PC-3 (cell line): ENCODE results near the gene PLEKHM2. TPM values are rescaled to one million over a fixed set of nuclear protein-coding genes. Genes with fewer than 3 reads are reported as not detected.

Experiments
- ATAC-seq: fragments of 200-7000 bp; cut with Tn5 transposase; 2 replicates; pipeline ENCODE4 v1.9.1; 2020; ENCODE audit warnings: mild to moderate bottlenecking, moderate library complexity
- BruUV-seq: library from RNA; stranded (reverse); fragments of 400-500 nt; replicated peaks from 2 replicates; lab custom pipeline; 2021; lab: Mats Ljungman, UMichigan
- CTCF ChIA-PET: fragments of 300-600 bp; sonication (Branson Sonifier 250); formaldehyde crosslinking; loops from one replicate; lab custom pipeline; 2022; ENCODE audit warnings: antibody characterized with exemption; lab: Charles Lee
- POLR2A ChIA-PET: fragments of 300-600 bp; sonication (Branson Sonifier 250); formaldehyde crosslinking; loops from one replicate; lab custom pipeline; 2022; ENCODE audit warnings: antibody characterized with exemption; ENCODE audit not compliant: unreplicated experiment; lab: Charles Lee
- DNase-seq: peaks from one replicate; pipeline ENCODE4 v3.0.0-alpha.2; 2015
- H2AFZ ChIP-seq: fragments of 300-600 bp; sonication (generic); 2 replicates; pipeline ENCODE4 v1.6.0; 2016; ENCODE audit warnings: antibody characterized with exemption, low read length
- H3F3A ChIP-seq: fragments of 300-600 bp; sonication (generic); one replicate; pipeline ENCODE4 v1.6.0; 2017; ENCODE audit warnings: antibody characterized with exemption, low read length, control low read depth, mild to moderate bottlenecking; ENCODE audit not compliant: unreplicated experiment
- H3K27ac ChIP-seq: fragments of 300-600 bp; sonication (generic); 2 replicates; pipeline ENCODE4 v1.5.1; 2016; ENCODE audit warnings: mild to moderate bottlenecking, low read length
- H3K27me3 ChIP-seq: fragments of 300-600 bp; sonication (generic); 2 replicates; pipeline ENCODE4 v1.6.1; 2016; ENCODE audit warnings: low read length, mixed read lengths
- H3K36me3 ChIP-seq: fragments of 300-600 bp; sonication (generic); 2 replicates; pipeline ENCODE4 v1.6.1; 2016; ENCODE audit warnings: low read depth, mixed run types, low read length, mixed read lengths
- H3K4me1 ChIP-seq: fragments of 300-600 bp; sonication (generic); 2 replicates; pipeline ENCODE4 v1.5.1; 2016; ENCODE audit warnings: low read length; ENCODE audit not compliant: insufficient read depth
- H3K4me2 ChIP-seq: fragments of 300-600 bp; sonication (generic); 2 replicates; pipeline ENCODE4 v1.6.0; 2016; ENCODE audit warnings: low read length
- H3K4me3 ChIP-seq: fragments of 300-600 bp; sonication (generic); 2 replicates; pipeline ENCODE4 v1.5.1; 2016; ENCODE audit warnings: mild to moderate bottlenecking, low read length, mixed read lengths
- H3K79me2 ChIP-seq: fragments of 300-600 bp; sonication (generic); 2 replicates; pipeline ENCODE4 v1.6.1; 2017; ENCODE audit warnings: low read length, mixed read lengths
- H3K9ac ChIP-seq: fragments of 300-600 bp; sonication (generic); 2 replicates; pipeline ENCODE4 v1.6.0; 2016; ENCODE audit warnings: mild to moderate bottlenecking, low read length
- H3K9me2 ChIP-seq: fragments of 300-600 bp; sonication (generic); replicated peaks from 2 replicates; pipeline ENCODE4 v1.6.1; 2016; ENCODE audit warnings: mixed run types, low read length, mixed read lengths
- H3K9me3 ChIP-seq: fragments of 300-600 bp; sonication (generic); 2 replicates; pipeline ENCODE4 v1.6.1; 2016; ENCODE audit warnings: low read length, mixed read lengths
- H4K20me1 ChIP-seq: fragments of 300-600 bp; sonication (generic); 2 replicates; pipeline ENCODE4 v1.6.1; 2016; ENCODE audit warnings: low read length, mixed read lengths
- EZH2 ChIP-seq: fragments of 300-600 bp; sonication (generic); IDR thresholded peaks from one replicate; pipeline ENCODE4 v1.6.1; 2017; ENCODE audit warnings: antibody characterized with exemption, mild to moderate bottlenecking, low read length; ENCODE audit not compliant: unreplicated experiment
- EZH2phosphoT487 ChIP-seq: fragments of 300-600 bp; sonication (generic); IDR thresholded peaks from 2 replicates; pipeline ENCODE4 v1.6.1; 2018; ENCODE audit warnings: mild to moderate bottlenecking, antibody characterized with exemption, low read length, borderline replicate concordance
- intact Hi-C: fragments of 100-400 bp; cut with micrococcal nuclease; formaldehyde crosslinking; loops from 2 replicates; pipeline ENCODE4 v1.9.0; 2023
- total RNA-seq: library from RNA; depleted of rRNA; stranded (reverse); fragments of >200 nt; gene quantifications from 2 replicates; pipeline ENCODE4 v1.2.3, GENCODE V29; 2014
- TF ChIP-seq, protein P1 (sequence below): fragments of 300-600 bp; sonication (generic); conservative IDR thresholded peaks from 2 replicates; pipeline ENCODE4 v1.5.1; 2017; ENCODE audit warnings: antibody characterized with exemption, low read depth, mild to moderate bottlenecking, low read length

The PLEKHM2 gene
- total RNA-seq, 1 experiment from 2014 or later = 31.3 TPM

GRCh38 chr1:15728937-15729657, 45.0 kb downstream of the PLEKHM2 start:
- H4K20me1 ChIP-seq = no peaks in the 10 kb centered on the region
- intact Hi-C loops = no loop called here
- no peaks in the 10 kb centered on the region for H3K4me1 ChIP-seq
- no peak overlapping the region for H3K4me3 ChIP-seq
- CTCF ChIA-PET = no interaction called here
- no peaks in the 10 kb centered on the region for H3F3A ChIP-seq
- POLR2A ChIA-PET = no interaction called here
- no peak for DNase-seq
- no peak for TF ChIP-seq EZH2phosphoT487
- TF ChIP-seq EZH2 = no peak
- H3K9me2 ChIP-seq = no peaks in the 10 kb centered on the region
- no peaks in the 10 kb centered on the region for H3K79me2 ChIP-seq
- H3K27ac ChIP-seq = no peak overlapping the region
- H3K4me2 ChIP-seq = no peak overlapping the region
- no peaks in the 10 kb centered on the region for H3K9me3 ChIP-seq
- no peak overlapping the region for H2AFZ ChIP-seq
- H3K9ac ChIP-seq = no peak overlapping the region
- H3K36me3 ChIP-seq = 0 out of 2 replicates have a peak, but pooled peaks cover 3% of the 10 kb centered on the region
- no TSS peak for BruUV-seq
- no peaks in the 10 kb centered on the region for H3K27me3 ChIP-seq
- ATAC-seq = no peak

- H3K4me2 ChIP-seq = no peak overlapping the region
- H3K4me3 ChIP-seq = no peak overlapping the region
- H3K9ac ChIP-seq = no peak overlapping the region
- POLR2A ChIA-PET = no interaction called here
- no peaks in the 10 kb centered on the region for H3K27me3 ChIP-seq
- CTCF ChIA-PET = no interaction called here
- H3K36me3 ChIP-seq = 0 out of 2 replicates have a peak, but pooled peaks cover 3% of the 10 kb centered on the region
- H3K9me3 ChIP-seq = no peaks in the 10 kb centered on the region
- no peaks in the 10 kb centered on the region for H4K20me1 ChIP-seq
- intact Hi-C loops = no loop called here
- no peak overlapping the region for H3K27ac ChIP-seq
- no peak for ATAC-seq
- H2AFZ ChIP-seq = no peak overlapping the region
- no peak for DNase-seq
- H3K9me2 ChIP-seq = no peaks in the 10 kb centered on the region
- H3K4me1 ChIP-seq = no peaks in the 10 kb centered on the region
- H3K79me2 ChIP-seq = no peaks in the 10 kb centered on the region
- no TSS peak for BruUV-seq
- no peaks in the 10 kb centered on the region for H3F3A ChIP-seq
- TF ChIP-seq EZH2 (no peak), EZH2phosphoT487 (no peak)
- TF ChIP-seq, protein P1, sequence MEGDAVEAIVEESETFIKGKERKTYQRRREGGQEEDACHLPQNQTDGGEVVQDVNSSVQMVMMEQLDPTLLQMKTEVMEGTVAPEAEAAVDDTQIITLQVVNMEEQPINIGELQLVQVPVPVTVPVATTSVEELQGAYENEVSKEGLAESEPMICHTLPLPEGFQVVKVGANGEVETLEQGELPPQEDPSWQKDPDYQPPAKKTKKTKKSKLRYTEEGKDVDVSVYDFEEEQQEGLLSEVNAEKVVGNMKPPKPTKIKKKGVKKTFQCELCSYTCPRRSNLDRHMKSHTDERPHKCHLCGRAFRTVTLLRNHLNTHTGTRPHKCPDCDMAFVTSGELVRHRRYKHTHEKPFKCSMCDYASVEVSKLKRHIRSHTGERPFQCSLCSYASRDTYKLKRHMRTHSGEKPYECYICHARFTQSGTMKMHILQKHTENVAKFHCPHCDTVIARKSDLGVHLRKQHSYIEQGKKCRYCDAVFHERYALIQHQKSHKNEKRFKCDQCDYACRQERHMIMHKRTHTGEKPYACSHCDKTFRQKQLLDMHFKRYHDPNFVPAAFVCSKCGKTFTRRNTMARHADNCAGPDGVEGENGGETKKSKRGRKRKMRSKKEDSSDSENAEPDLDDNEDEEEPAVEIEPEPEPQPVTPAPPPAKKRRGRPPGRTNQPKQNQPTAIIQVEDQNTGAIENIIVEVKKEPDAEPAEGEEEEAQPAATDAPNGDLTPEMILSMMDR = no peak
Measured at GRCh38 chr1:15730423-15730822, 46.3 kb downstream of the PLEKHM2 start.

GRCh38 chr1:15730936-15731335, 46.8 kb downstream of the PLEKHM2 start:
- POLR2A ChIA-PET = no interaction called here
- ATAC-seq = no peak

More at GRCh38 chr1:15730936-15731335, 46.8 kb downstream of the PLEKHM2 start:
- H3K4me2 ChIP-seq = no peak overlapping the region
- 0 out of 2 replicates have a peak, but pooled peaks cover 3% of the 10 kb centered on the region for H3K36me3 ChIP-seq
- no peaks in the 10 kb centered on the region for H3F3A ChIP-seq
- CTCF ChIA-PET = no interaction called here
- no peaks in the 10 kb centered on the region for H3K9me2 ChIP-seq
- TF ChIP-seq EZH2phosphoT487 (no peak), EZH2 (no peak)
- TF ChIP-seq, protein P1 = no peak
- no peak overlapping the region for H3K4me3 ChIP-seq
- intact Hi-C loops = no loop called here
- no TSS peak for BruUV-seq
- H3K9ac ChIP-seq = no peak overlapping the region
- H3K27ac ChIP-seq = no peak overlapping the region
- no peak overlapping the region for H2AFZ ChIP-seq
- H3K79me2 ChIP-seq = no peaks in the 10 kb centered on the region
- H3K9me3 ChIP-seq = no peaks in the 10 kb centered on the region
- no peaks in the 10 kb centered on the region for H3K4me1 ChIP-seq
- H3K27me3 ChIP-seq = no peaks in the 10 kb centered on the region
- H4K20me1 ChIP-seq = no peaks in the 10 kb centered on the region
- DNase-seq = no peak
